ENCODE results near the gene ARMH3.
"Not testable (repeated sequence)": the region's sequence is repeated elsewhere in the genome, so short reads cannot be mapped to it uniquely, and the experiment has no call there.

Gene ARMH3

GRCh38 chr10:101986624-101986971, 69.4 kb downstream of the ARMH3 start:
- no peak for DNase-seq (ENCODE audit: low read depth)

- not testable (repeated sequence) for DNase-seq (ENCODE audit: low read depth)
These were observed 75.3 kb downstream of the ARMH3 start for GRCh38 chr10:101980677-101981076.

- no peak for DNase-seq (ENCODE audit: low read depth)
These were observed 81.6 kb downstream of the ARMH3 start for GRCh38 chr10:101974091-101974971.

- no peak for DNase-seq (ENCODE audit: low read depth)
These were observed 83.2 kb downstream of the ARMH3 start for GRCh38 chr10:101972761-101973160.

GRCh38 chr10:101969412-101969922, 86.5 kb downstream of the ARMH3 start:
- DNase-seq (ENCODE audit: low read depth): no peak

- DNase-seq (ENCODE audit: low read depth): no peak
These were observed 87.0 kb downstream of the ARMH3 start for GRCh38 chr10:101968940-101969321.

GRCh38 chr10:101968286-101968939, 87.6 kb downstream of the ARMH3 start:
- DNase-seq (ENCODE audit: low read depth): no peak

GRCh38 chr10:101967713-101968112, 88.3 kb downstream of the ARMH3 start:
- no peak for DNase-seq (ENCODE audit: low read depth)

GRCh38 chr10:101967119-101967518, 88.9 kb downstream of the ARMH3 start:
- DNase-seq (ENCODE audit: low read depth): no peak

- no peak for DNase-seq (ENCODE audit: low read depth)
These were observed 90.8 kb downstream of the ARMH3 start for GRCh38 chr10:101965075-101965765.

- no peak for DNase-seq (ENCODE audit: low read depth)
These were observed 94.1 kb downstream of the ARMH3 start for GRCh38 chr10:101961591-101962498.

GRCh38 chr10:101960879-101961395, 95.0 kb downstream of the ARMH3 start:
- DNase-seq (ENCODE audit: low read depth): no peak

- no peak for DNase-seq (ENCODE audit: low read depth)
These were observed 96.5 kb downstream of the ARMH3 start for GRCh38 chr10:101959346-101959916.

GRCh38 chr10:101958691-101959090, 97.3 kb downstream of the ARMH3 start:
- no peak for DNase-seq (ENCODE audit: low read depth)

GRCh38 chr10:101956898-101957297, 99.1 kb downstream of the ARMH3 start:
- no peak for DNase-seq (ENCODE audit: low read depth)

- no peak for DNase-seq (ENCODE audit: low read depth)
These were observed 99.9 kb downstream of the ARMH3 start for GRCh38 chr10:101956117-101956516.

GRCh38 chr10:101952191-101952590, 103.8 kb downstream of the ARMH3 start:
- DNase-seq (ENCODE audit: low read depth): no peak

- DNase-seq (ENCODE audit: low read depth): no peak
These were observed 105.8 kb downstream of the ARMH3 start for GRCh38 chr10:101950213-101950612.

GRCh38 chr10:101941871-101942270, 114.1 kb downstream of the ARMH3 start:
- DNase-seq (ENCODE audit: low read depth): no peak

GRCh38 chr10:101940916-101941315, 115.1 kb downstream of the ARMH3 start:
- no peak for DNase-seq (ENCODE audit: low read depth)

- DNase-seq (ENCODE audit: low read depth): no peak
These were observed 116.2 kb downstream of the ARMH3 start for GRCh38 chr10:101939729-101940128.

Data from activated T-cell treated with anti-CD3 and anti-CD28 coated beads for 48 hours (primary cell).